GM11168 (cell line): ENCODE measurements around the gene DLG2.

Experiments
- in situ Hi-C: fragments of 300-500 bp; cut with MboI; formaldehyde crosslinking; loops from one replicate; pipeline ENCODE4 v1.12.0; 2022; ENCODE audit warnings: low sequenced_read_pairs; ENCODE audit not compliant: unreplicated experiment

The DLG2 gene

DNA sequence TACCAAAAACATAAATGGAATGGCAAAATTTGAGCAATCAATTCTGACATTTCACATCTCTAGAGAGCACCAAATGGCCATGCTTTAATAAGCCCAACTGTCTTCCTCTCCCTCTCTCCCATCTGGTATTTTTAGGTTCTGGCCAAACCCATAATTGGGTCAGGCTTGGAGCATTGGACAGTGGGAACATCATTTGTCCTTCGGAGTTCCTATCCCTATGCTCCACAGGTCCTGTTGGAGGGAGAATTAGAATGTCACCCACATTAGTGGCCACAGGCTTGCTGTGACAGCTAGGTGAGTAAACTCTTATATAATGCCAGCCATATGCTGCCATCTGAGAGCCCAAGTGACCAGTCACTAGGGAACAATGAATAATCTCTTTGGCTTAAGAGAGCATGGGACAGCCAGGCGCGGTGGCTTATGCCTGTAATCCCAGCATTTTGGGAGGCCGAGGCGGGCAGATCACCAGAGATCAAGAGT, 2090.0 kb downstream of the DLG2 start:
- in situ Hi-C loops = no loop called here

DNA sequence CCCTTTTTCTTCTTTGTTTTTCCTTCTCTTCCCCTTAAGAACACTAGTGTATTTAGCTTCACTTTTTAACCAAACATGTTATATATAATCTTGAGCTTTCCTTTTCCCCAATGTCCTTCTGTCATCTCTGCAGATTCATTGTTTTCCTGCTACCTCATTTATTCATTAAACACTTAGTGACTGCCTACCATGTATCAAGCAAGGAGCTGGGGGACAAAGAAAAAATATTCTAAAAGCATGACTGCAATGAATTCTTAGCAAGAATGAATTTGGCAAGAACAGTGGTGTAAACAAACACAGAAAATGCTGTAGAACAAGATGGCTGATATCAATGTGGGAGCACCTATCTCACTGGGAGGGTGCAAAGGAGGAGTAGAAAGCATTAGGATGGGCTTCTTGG, 2094.0 kb downstream of the DLG2 start:
- in situ Hi-C loops = no loop called here

DNA sequence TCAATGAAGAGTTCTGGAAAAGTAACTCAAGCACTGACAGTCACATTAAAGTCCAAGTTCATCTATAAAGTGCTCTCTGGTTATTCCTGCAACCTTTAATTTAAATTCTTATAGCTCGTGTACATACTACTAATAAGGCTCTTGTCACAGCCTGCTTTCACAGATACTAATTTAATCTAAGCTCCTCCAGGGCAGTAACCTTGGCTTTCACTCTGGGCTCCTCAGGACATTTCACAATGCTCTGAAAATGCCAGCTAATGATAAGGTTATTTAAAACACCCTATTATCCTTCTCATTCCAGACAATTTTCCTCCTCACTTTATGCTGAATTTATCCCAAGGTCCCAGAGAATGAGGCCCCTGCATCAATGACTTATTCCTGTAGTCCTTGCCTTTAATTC, 2098.3 kb downstream of the DLG2 start:
- in situ Hi-C loops = no loop called here

DNA sequence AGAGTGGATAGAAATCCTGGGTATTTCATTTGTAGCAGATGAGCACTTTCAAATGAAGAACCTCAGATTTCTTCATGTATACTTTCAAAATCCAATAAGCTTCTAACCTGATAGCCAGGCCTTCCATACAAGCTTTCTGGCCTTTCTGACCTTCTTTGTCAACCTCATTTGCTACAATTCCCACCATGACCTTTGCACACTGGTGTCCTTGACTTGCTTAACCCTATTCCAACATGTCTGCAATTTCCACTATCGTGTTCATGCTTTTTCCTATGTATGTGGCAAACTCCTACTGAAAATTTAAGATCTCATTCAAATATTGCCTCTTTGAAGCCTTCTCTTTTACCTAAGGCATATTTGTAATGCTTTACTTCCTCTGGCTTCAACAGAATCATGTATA, 2098.9 kb downstream of the DLG2 start:
- in situ Hi-C loops = no loop called here

DNA sequence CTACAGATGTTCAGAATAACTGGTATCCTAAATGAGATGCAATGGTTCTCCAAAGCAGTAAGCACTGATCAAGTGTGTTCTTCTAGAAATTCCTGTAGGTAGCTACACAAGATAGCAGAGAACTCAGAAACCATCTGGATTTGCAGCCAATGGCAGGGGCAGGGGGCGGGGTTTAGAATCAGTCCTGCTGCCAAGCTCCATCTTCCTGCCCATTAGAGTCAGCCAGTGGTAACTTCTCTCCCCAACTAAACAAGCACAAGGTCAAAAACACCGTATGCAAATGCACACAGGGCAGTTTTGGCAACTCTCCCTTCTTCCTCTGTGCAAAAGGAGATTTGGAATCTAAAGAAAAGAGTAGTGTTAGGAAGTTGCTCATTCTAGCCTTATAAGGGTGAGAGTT, 2103.5 kb downstream of the DLG2 start:
- in situ Hi-C loops = no loop called here

DNA sequence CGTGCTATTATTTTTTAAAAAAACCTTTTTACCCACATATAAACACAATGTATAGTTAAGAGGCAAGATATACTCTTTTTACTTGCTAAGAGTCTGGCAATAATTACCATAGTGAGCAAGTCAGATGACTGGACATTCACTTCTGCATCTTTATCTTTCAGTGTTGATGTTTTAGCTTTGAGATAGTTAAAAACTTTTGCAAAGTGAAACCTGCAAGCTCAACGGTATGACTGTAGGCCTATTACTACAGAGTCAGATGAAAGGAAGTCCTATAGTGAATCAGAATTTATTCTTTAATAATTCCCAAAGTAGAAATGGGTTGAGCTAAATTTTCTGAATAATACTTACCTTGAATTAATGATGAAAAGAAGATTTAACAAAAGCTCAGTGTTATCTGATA, 2104.2 kb downstream of the DLG2 start:
- in situ Hi-C loops = no loop called here

DNA sequence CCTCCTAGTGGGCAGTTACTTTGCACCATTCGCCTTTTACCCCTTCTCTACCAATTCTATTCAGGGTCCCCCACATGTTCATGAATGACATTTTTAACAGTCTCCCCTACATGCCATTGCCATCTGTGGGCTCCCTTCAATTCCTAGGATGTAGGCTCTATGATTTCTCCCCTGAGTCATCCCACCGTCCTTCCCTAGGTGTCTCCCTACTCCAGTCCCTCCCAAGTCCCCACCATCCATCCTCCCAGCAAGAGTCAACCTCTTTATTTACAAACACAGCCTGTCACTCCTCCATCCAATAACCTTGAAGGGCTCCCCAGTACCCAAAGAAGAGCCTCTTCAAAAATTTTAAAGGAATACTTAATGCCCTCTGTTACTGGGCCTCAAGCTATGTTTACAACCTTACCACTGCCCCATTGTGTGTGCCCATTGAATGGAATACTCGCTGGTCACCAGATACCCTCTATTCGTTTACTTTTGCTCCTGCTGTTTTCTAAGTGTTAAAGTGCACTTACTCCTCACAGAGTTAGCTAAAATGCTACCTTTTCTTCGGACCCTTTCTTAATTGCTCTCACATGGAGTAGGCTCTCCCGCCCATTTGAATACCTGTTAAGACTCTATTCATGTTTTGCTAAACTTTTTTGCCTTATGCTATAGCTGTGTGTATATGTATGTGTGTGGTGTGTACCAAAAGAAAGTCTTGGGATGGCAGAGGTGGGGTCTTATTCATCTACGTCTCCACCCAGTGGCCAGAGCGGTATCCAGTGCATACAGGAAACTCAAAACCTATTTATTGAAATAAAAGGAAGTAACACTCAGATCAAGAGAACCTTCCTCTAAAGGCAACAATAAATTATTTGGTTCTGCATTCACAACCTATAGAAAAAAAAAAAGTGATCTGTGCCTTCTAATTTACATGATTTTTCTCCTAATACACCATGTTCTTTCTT, 2105.2 kb downstream of the DLG2 start:
- in situ Hi-C loops = no loop called here

DNA sequence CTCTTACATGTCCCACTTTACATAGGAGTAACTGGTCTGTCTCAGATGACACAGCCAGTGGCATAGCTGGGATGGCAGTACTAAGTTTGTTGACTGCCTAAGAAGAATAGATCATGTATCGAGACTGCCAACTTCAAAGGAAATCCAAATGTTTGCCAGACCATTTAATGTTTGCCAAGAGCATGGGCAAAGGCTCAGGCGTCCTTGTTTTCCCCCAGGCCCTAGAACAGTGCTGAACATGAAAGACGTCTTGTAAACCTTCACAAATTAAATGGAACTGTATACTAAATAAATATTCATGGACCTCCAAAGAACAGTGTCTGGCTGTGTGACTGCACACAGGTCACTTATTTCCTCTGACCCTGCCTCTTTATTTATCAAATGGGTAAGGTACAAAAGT, 2106.3 kb downstream of the DLG2 start:
- in situ Hi-C loops = no loop called here

DNA sequence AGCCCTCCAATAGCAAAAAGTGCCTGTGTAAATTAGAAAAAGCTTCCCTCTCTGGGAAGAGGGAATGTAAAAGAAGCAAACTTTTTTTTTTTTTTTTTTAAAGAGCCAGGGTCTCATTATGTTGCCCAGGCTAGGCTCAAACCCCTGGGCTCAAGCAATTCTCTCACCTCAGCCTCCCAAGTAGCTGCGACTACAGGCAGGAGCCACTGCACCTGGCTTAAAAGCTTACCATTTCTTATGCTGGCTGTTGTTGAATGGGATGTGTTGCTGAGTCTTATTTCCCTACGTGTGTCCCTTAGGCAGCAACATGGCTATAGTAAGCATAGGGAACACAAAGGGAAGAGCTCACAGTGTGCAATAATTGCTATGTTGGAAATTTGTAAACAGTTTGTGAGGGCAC, 2115.5 kb downstream of the DLG2 start:
- in situ Hi-C loops = no loop called here

DNA sequence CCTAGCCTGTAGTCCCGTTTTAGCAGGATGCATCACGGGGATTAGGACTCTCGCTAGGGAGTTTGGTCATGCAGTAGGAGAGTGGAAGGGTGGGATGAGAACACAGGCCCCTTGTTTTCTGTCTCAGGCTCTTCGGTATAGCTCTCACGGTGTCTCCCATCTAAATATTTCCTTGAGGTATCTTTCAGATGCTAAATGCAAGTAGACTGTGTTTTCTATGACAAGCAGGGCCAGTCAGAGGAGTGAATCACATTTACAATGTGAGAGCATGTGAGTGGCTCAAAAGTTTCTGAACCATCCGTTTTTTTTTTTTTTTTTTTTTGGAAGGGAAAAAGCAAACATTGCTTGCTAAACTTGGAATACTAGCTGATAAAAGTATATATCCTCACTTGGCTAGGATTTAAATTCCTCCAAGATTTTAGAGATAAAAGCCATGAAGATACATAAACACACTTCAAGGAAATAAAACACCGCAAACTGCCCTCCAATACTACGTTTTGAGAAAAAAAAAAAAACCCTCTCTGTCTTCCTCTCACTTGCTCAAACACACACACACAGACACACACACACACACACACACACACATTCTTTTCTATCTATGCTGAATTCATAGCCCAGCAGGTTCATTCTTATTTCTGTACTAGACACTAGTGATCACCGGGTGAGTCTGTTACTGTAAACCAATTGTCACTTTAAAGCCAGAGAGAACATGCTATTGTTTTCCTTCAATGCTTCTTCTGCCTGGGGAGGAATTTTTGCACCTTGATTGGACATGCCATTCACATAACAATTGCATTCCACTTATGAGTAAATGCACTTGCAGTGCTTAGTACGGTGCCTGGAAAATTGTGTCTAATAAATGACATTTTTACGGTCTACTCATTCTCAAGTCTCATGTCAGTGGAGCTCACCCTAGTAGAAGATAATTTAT, 2116.3 kb downstream of the DLG2 start:
- in situ Hi-C loops = no loop called here

DNA sequence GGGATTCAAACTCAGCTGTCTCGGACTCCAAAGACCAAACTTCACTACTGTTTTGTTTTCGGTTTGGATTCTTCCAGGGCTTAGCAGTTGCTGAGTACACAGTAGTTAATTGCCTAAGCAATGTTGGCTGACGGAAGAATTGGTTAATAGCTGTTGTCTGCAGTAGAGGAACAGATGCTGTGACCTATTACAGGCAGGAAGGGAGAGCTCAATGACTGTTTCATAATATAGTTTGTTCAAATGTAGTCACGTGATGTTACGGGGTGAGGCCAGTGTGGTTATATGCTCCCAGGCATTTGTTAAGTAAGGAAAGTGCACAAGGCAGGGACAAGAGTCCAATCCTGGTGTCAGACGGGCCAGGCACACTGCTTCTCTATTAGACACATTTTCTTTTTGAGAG, 2118.3 kb downstream of the DLG2 start:
- in situ Hi-C loops = no loop called here

DNA sequence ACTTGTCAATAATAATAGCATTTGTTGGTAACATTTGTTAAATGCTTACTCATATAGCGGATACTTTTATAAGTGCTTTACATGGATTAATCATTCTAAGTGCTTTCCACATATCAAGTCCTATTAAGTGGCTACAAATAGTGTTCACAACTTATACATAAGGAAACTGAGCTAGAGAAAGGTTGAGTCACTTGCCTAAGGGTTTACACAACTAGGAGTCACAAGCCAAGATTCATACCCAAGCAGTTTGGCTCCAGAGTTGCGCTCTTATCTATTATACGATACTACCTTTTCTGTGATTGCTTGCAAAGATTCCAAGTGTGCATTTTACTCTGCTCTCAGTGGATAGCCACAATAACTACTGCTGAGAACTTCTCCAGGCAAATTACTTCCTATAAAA, 2125.1 kb downstream of the DLG2 start:
- in situ Hi-C loops = no loop called here

DNA sequence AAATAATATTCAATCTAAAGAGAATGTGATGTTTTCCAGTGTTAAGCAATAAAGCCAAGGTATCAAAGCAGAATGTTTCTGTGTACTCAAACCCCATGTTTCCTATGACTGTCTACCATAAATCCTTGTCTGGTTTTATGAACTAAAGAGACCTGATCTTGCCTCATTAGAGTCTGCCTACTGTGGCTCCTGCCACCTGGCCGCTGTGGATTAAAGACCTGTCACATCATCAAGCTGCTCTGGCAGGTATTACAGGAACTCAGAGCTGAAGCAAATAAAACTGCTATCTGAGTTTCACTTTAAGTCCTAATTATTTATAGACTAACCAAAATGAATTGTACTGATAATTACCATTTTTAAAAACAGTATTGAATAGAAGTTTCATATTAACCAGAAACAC, 2133.2 kb downstream of the DLG2 start:
- in situ Hi-C loops = no loop called here

DNA sequence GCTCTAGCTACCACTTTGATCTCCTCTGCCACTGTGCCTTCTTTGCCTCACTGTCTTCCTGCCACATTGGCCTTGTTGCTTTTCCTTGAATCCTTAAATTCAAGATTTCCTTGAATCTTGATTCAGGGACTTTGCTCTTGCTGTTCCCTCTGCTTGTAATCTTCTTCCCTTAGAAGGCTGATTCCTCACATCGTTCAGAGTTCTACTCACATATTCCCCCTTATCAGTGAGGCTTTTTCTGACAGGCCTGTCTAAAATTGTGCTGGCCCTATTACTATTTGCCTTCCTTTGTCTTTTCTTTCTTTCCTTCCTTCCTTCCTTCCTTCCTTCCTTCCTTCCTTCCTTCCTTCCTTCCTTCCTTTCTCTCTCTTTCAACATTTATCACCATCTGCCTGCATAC, 2134.1 kb downstream of the DLG2 start:
- in situ Hi-C loops = no loop called here

DNA sequence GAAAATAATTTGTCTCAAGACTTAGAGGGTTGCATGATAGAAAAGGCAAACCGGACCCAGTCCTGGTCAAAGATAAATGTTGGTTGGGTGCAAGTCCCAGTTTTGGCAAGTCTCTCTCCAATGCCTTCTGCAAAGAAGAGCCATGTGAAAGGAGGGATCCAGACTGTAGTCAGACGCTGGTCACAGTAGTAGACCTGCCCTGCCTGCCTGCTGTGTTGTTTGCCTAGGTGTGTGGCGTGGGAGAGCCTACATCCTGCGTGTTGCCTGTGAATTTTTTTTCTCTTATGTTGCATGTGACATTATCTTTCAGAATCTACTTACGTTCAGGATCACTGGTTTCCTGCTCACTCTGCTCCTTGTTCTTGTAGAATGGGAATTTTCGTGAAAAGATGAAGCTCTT, 2143.3 kb downstream of the DLG2 start:
- in situ Hi-C loops = loop anchor here (10.0 kb wide), 1 partner anchor 221 kb away; no protein-coding TSS in a partner anchor

DNA sequence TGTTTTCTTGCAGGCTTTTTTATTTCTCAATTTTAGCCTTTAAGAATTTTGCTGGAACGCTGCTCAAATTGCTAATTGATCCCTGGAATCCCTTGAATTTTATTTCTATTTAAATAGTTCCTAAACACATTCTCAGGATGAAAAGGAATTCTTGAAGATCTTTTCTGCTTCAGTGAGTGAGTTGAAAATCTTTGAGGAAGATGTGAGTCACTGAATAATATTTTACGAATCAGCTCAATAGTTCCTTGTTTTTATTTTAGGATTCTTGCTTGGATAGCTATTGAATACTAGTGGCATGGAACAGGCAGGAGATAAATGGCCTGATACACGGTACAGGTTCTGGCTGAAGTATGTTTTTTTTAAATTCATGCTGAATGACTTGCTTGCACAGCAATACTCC, 2146.3 kb downstream of the DLG2 start:
- in situ Hi-C loops = loop anchor here (10.0 kb wide), 1 partner anchor 224 kb away; no protein-coding TSS in a partner anchor

DNA sequence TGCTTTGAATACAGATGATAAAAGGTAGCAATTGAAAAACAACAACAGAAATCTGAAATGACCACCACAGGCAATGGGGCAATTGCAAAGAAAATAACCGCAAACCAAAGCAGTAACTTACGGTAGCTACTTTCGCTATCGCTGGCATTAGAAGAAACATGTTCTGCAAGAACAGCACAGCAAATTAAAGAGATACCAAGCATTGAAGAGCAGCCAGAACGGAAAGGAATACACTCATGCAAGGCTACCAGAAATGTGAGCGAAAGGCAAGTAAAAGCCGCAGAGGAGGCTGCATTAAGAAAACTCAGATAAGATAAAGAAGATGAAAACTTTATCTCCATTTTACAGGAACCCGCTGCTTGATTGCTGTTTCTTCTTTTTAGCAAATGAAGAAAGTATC, 2146.9 kb downstream of the DLG2 start:
- in situ Hi-C loops = loop anchor here (10.0 kb wide), 1 partner anchor 225 kb away; no protein-coding TSS in a partner anchor

DNA sequence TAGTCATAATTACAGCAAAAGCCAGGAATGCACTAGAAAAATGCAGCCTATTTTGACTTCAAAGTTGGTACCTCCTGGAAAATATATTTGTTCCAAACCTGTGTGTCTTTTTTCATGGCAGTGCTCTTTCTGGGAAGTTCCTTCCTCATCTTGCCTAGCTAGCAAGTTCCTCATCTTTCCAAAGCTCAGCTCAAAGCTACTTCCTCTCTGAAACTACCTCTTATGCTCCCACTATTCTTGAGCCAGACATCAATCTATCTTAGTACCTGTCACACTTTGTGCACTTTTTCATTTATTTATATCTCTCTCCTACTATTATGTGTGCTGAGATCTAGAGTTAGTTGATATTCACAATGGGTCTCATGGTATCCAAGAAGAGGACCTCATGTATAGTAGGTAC, 2149.4 kb downstream of the DLG2 start:
- in situ Hi-C loops = no loop called here

DNA sequence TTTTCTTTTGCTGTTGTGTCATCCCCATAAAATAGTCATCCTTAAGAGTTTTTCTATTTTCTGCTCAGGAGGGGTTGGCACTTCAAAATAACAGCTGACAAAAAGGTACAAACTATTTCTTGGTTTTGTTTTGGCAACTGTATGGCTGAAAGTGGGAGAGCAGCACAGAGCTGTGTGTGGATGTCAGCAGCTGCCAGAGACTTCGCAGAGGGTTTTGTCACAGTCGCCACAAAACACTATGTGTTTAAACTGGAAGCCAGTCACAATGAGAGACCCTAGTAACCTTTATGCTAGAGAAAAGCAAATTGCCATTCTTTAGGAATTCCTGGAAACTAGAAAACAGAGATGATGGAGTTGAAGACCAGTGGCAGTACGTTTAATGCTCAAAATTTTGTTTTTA, 2151.4 kb downstream of the DLG2 start:
- in situ Hi-C loops = no loop called here

DNA sequence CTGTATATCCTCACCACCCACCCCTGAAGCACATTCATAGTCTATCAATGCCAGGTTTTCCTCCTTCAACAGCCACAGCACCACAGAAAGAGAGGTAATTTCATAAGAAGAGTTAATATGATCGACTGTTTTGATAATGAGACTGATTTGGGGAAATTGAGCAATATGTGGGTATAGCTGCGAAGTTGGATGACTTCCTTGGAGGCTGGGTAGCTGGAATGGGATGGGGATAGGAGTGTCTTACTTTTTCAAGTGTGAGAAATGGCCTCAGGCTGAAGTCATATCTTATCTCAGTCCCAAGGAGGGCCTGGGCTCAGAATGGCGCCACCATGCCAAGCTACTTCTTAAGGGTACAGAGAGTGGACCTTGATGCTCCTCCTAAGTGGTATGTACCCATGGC, 2153.4 kb downstream of the DLG2 start:
- in situ Hi-C loops = no loop called here

DNA sequence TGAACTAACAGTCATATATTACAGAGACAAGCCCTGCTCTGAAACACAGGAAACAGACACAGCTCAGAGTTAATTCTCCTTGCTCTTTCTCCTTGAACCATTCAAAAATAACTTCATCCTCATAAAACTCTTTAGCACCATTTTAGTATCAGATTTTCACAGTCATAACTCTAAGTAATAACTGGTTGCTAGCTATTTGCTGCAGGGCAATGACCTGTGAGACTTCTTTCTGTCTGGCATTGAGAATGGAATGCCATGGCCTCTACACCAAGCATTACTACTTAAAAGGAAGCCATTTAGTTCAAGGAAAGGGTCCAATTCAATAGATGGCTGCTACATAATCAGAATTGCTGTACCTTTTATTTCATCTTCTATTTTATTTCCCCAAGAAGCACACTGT, 2154.3 kb downstream of the DLG2 start:
- in situ Hi-C loops = no loop called here
